Activated CD8-positive, alpha-beta memory T cell treated with anti-CD3 and anti-CD28 coated beads, Interleukin-2, amount 50 U/mL, for 24 hours (primary cell): Measurements from ENCODE around the gene MYOCD.

ENCODE experiments used
- DNase-seq: peaks from one replicate; pipeline ENCODE4 v3.0.0-alpha.2; 2020; ENCODE audit errors: extremely low read depth

Gene MYOCD

GRCh38 chr17:12745486-12745885, 79.8 kb downstream of the MYOCD start:
- DNase-seq: no peak

- DNase-seq: no peak
Observed at GRCh38 chr17:12756786-12757185, 91.1 kb downstream of the MYOCD start.

- DNase-seq: no peak
Observed at GRCh38 chr17:12759090-12759489, 93.4 kb downstream of the MYOCD start.

- no peak for DNase-seq
Observed at GRCh38 chr17:12765548-12765947, 99.9 kb downstream of the MYOCD start.

- DNase-seq: no peak
Observed at GRCh38 chr17:12768255-12768654, 102.6 kb downstream of the MYOCD start.

GRCh38 chr17:12769981-12770380, 104.3 kb downstream of the MYOCD start:
- DNase-seq: no peak

- DNase-seq: no peak
Observed at GRCh38 chr17:12773153-12773552, 107.5 kb downstream of the MYOCD start.

- no peak for DNase-seq
Observed at GRCh38 chr17:12789075-12789480, 123.4 kb downstream of the MYOCD start.

- no peak for DNase-seq
Observed at GRCh38 chr17:12789481-12790248, 124.0 kb downstream of the MYOCD start, which contains the start of gene ARHGAP44. Gene ARHGAP44 (plus strand): TSS chr17:12789498. CDS start chr17:12789839, 341 bp downstream.

GRCh38 chr17:12790249-12791106, 124.8 kb downstream of the MYOCD start:
- no peak for DNase-seq

- no peak for DNase-seq
Observed at GRCh38 chr17:12794919-12795532, 129.3 kb downstream of the MYOCD start.

GRCh38 chr17:12800855-12801365, 135.2 kb downstream of the MYOCD start:
- no peak for DNase-seq

GRCh38 chr17:12806630-12807029, 140.9 kb downstream of the MYOCD start:
- no peak for DNase-seq

- no peak for DNase-seq
Observed at GRCh38 chr17:12808723-12809122, 143.0 kb downstream of the MYOCD start.

GRCh38 chr17:12812877-12813276, 147.2 kb downstream of the MYOCD start:
- DNase-seq: no peak

GRCh38 chr17:12813664-12814063, 148.0 kb downstream of the MYOCD start:
- DNase-seq: no peak

GRCh38 chr17:12814718-12815117, 149.0 kb downstream of the MYOCD start:
- no peak for DNase-seq

- no peak for DNase-seq
Observed at GRCh38 chr17:12815642-12816141, 150.0 kb downstream of the MYOCD start.
